Measurements from ENCODE around the gene SERBP1. TPM values are rescaled to one million over a fixed set of nuclear protein-coding genes. Genes with fewer than 3 reads are reported as not detected.
"Not testable (repeated sequence)": the region's sequence is repeated elsewhere in the genome, so short reads cannot be mapped to it uniquely, and the experiment has no call there.

Gene SERBP1
- total and polyA plus RNA-seq, 7 donors = 189 to 299 (median 226) TPM

GRCh38 chr1:67401443-67401842 is 28.8 kb downstream of the SERBP1 start:
- Histone ChIP-seq H3K9me3 (no peaks in the 10 kb centered on the region), H3K36me3 (ENCODE audit: insufficient read depth in 1 of 2, low read depth in 1 of 2) (peaks cover 0 to 15% of the 10 kb centered on the region in 2 donors), H3K4me3 (no peak overlapping the region), H3K27ac (peak overlapping the region; percentile 78), H3K4me1 (peaks cover 15% of the 10 kb centered on the region), H3K27me3 (ENCODE audit: insufficient read depth in 3 of 3, low read length in 2 of 3) (no peaks in the 10 kb centered on the region)
- WGBS, 3 donors = 76 to 84% (median 80%) methylated on average over 6 of the region's 6 CpGs
- intact Hi-C loops (cut with DNase I) = no loop called here
- TF ChIP-seq CTCF (IDR thresholded peaks at IDR 0.05) = no peak
- no peak for DNase-seq
- ATAC-seq = peak in 2 of 4 donors; percentile 7 to 12

GRCh38 chr1:67400029-67400786 is 30.0 kb downstream of the SERBP1 start:
- peaks cover 12% of the 10 kb centered on the region for H3K4me1 ChIP-seq
- peak; percentile 58 to 74 for DNase-seq
- peak; percentile 78 to 87 (median 84) for ATAC-seq
- H3K27me3 ChIP-seq (ENCODE audit: insufficient read depth in 3 of 3, low read length in 2 of 3); intact Hi-C loops (cut with DNase I); H3K4me3 ChIP-seq; H3K9me3 ChIP-seq: not testable (repeated sequence)
- peaks cover 0 to 27% of the 10 kb centered on the region in 2 donors for H3K36me3 ChIP-seq (ENCODE audit: insufficient read depth in 1 of 2, low read depth in 1 of 2)
- peak overlapping the region; percentile 78 for H3K27ac ChIP-seq
- 44 to 60% (median 50%) methylated on average over 12 of the region's 12 CpGs for WGBS, 3 donors

GRCh38 chr1:67399199-67399993 is 30.8 kb downstream of the SERBP1 start:
- TF ChIP-seq CTCF (IDR thresholded peaks at IDR 0.05) = no peak
- intact Hi-C loops (cut with DNase I) = no loop called here
- peak in 3 of 4 donors; percentile 6 to 17 (median 13) for ATAC-seq
- Histone ChIP-seq H3K4me3 (no peak overlapping the region), H3K9me3 (no peaks in the 10 kb centered on the region), H3K36me3 (ENCODE audit: insufficient read depth in 1 of 2, low read depth in 1 of 2) (peaks cover 0 to 29% of the 10 kb centered on the region in 2 donors), H3K4me1 (peaks cover 16% of the 10 kb centered on the region), H3K27me3 (ENCODE audit: insufficient read depth in 3 of 3, low read length in 2 of 3) (no peaks in the 10 kb centered on the region), H3K27ac (peak overlapping the region; percentile 78)
- WGBS, 3 donors = 79 to 82% (median 81%) methylated on average over 7 of the region's 7 CpGs
- DNase-seq = no peak

GRCh38 chr1:67394548-67394947 is 35.7 kb downstream of the SERBP1 start:
- Histone ChIP-seq H3K27ac (peak overlapping the region; percentile 78), H3K4me1 (peaks cover 25% of the 10 kb centered on the region), H3K36me3 (ENCODE audit: insufficient read depth in 1 of 2, low read depth in 1 of 2) (peaks cover 0 to 34% of the 10 kb centered on the region in 2 donors), H3K9me3 (no peaks in the 10 kb centered on the region), H3K4me3 (no peak overlapping the region), H3K27me3 (ENCODE audit: insufficient read depth in 3 of 3, low read length in 2 of 3) (no peaks in the 10 kb centered on the region)
- DNase-seq (no peak), ATAC-seq (peak; percentile 39 to 54 (median 49))
- TF ChIP-seq CTCF (IDR thresholded peaks at IDR 0.05) = no peak
- 41 to 67% (median 42%) methylated on average over 4 of the region's 4 CpGs for WGBS, 3 donors
- intact Hi-C loops (cut with DNase I) = no loop called here

- Histone ChIP-seq H3K9me3 (no peaks in the 10 kb centered on the region), H3K27ac (peak overlapping the region; percentile 78), H3K36me3 (ENCODE audit: insufficient read depth in 1 of 2, low read depth in 1 of 2) (peaks cover 0 to 40% of the 10 kb centered on the region in 2 donors), H3K4me1 (peaks cover 22% of the 10 kb centered on the region), H3K27me3 (ENCODE audit: insufficient read depth in 3 of 3, low read length in 2 of 3) (no peaks in the 10 kb centered on the region), H3K4me3 (no peak overlapping the region)
- intact Hi-C loops (cut with DNase I) = no loop called here
- no peak for DNase-seq
- WGBS, 3 donors = 26 to 51% (median 41%) methylated on average over 3 of the region's 3 CpGs
- TF ChIP-seq CTCF (IDR thresholded peaks at IDR 0.05) = no peak
- ATAC-seq = peak; percentile 52 to 78 (median 64)
These were observed 36.5 kb downstream of the SERBP1 start for GRCh38 chr1:67393737-67394136.
